ENCODE results near the gene CETN3. TPM values are rescaled to one million over a fixed set of nuclear protein-coding genes. Genes with fewer than 3 reads are reported as not detected.
"Not testable (repeated sequence)": the region's sequence is repeated elsewhere in the genome, so short reads cannot be mapped to it uniquely, and the experiment has no call there.

The CETN3 gene
- total RNA-seq, 2 donors from 2014 or later = 29.3 to 30.1 TPM

DNA sequence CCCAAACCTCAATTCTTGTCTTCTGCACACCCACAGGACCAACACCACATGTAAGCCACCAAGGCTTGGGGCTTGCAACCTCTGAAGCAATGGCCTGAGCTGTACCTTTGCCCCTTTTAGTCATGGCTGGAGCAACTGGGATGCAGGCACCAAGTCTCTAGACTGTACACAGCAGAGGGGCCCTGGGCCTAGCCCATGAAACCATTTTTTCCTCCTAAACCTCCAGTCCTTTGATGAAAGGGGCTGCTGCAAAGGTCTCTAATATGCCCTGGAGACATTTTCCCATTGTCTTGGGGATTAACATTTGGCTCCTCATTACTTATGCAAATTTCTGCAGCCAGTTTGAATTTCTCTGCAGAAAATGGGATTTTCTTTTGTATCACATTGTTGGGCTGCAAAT is 38.3 kb downstream of the CETN3 start:
- H3K9me3 Mint-ChIP-seq; H3K27ac Mint-ChIP-seq; ATAC-seq (replicated peaks in 1 of 2); H3K4me1 Mint-ChIP-seq (ENCODE audit: low read depth); DNase-seq; H3K4me3 Mint-ChIP-seq; H3K36me3 Mint-ChIP-seq (ENCODE audit: insufficient read depth in 2 of 2): not testable (repeated sequence)
- H3K27me3 Mint-ChIP-seq (ENCODE audit: low read depth) = peaks cover 29% of the 10 kb centered on the region

DNA sequence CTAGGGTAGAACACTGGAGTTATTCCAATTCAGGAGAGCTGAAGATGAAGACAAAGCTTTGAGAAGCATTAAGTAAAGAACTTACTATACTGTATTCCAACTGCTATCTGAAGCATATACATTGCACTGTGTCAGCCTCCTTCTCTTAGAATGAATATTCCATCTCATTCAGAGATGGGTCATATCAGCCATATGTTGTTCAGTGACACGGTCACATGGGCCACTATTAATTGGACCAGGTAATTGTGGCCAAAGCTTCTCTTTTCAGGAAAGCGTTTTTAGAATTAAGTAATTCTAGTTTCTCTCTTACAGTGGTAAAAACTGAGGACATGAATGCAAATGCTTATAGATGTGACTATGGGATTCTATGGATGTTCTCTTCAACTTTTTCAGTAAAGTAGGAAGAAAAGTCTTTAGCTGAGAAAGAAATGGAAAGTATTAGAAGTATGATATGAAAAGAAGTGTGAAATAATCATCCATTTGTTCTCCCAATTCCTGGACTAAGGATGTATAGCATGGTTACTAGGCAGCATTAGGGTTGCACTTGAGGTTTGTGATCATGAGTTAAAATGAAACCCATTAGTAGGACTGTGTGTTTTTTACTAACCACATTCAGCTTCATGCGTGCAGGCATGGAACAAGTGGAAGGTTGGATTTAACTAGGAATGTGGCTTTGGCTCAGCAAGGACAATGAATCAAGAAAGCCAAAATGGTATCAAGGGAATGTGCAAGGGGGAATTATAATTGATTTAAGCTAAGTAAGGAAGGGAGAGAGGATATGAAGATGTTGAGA is 40.9 kb downstream of the CETN3 start:
- Mint-ChIP-seq H3K27ac (no peak overlapping the region), H3K4me3 (no peak overlapping the region), H3K27me3 (ENCODE audit: low read depth) (peaks cover 8% of the 10 kb centered on the region), H3K4me1 (ENCODE audit: low read depth) (no peaks in the 10 kb centered on the region), H3K36me3 (ENCODE audit: insufficient read depth in 2 of 2) (peaks cover 3 to 6% of the 10 kb centered on the region in 2 donors), H3K9me3 (peaks cover 5% of the 10 kb centered on the region in 2 donors)
- ATAC-seq (replicated peaks in 1 of 2) (no peak), DNase-seq (no peak)

DNA sequence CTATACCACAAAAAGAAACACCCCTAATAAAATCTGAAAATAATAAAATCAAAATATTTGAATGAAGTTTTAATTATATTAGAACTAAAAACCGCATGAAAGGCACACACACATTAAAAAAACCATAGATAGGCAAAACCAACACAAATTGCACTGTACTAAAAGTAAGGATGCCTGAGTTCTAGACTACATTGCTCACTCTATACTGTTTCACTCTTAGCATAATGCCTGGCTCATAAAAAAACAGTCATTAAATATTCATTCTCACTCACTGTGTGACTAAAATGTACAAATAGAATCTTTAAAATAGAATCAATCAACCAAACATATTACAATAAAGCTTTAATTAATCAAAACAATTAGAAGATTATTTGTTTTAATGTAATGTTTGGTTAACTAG is 41.7 kb downstream of the CETN3 start:
- peaks cover 5% of the 10 kb centered on the region in 2 donors for H3K9me3 Mint-ChIP-seq
- ATAC-seq (replicated peaks in 1 of 2) = no peak
- H3K36me3 Mint-ChIP-seq (ENCODE audit: insufficient read depth in 2 of 2) = peaks cover 3 to 6% of the 10 kb centered on the region in 2 donors
- no peak overlapping the region for H3K4me3 Mint-ChIP-seq
- DNase-seq = no peak
- no peak overlapping the region for H3K27ac Mint-ChIP-seq
- H3K27me3 Mint-ChIP-seq (ENCODE audit: low read depth) = peaks cover 10% of the 10 kb centered on the region
- H3K4me1 Mint-ChIP-seq (ENCODE audit: low read depth) = no peaks in the 10 kb centered on the region

DNA sequence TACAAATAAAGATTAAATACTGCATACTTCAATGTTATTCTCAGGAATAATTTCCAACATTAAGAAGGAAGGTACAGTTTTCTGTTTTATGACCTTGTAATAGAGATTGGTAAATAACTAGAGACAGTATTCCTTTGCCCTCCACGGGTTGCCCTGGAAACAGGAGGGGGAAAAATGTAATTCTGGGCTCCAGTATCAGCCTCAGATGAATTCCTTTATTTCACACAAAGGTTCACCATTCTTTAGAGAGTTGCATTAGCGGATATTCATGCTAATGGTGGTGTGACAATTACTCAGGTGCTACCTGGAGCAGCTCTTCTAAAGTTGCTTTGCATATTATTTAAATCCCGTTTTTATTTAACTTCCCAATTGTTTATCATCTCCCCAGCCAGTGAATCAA is 42.6 kb downstream of the CETN3 start:
- H3K9me3 Mint-ChIP-seq = peaks cover 3 to 4% of the 10 kb centered on the region in 2 donors
- ATAC-seq (replicated peaks in 1 of 2) (no peak), DNase-seq (no peak)
- H3K4me3 Mint-ChIP-seq = no peak overlapping the region
- H3K4me1 Mint-ChIP-seq (ENCODE audit: low read depth) = no peaks in the 10 kb centered on the region
- H3K27me3 Mint-ChIP-seq (ENCODE audit: low read depth) = peaks cover 17% of the 10 kb centered on the region
- no peak overlapping the region for H3K27ac Mint-ChIP-seq
- H3K36me3 Mint-ChIP-seq (ENCODE audit: insufficient read depth in 2 of 2) = peaks cover 3 to 5% of the 10 kb centered on the region in 2 donors

DNA sequence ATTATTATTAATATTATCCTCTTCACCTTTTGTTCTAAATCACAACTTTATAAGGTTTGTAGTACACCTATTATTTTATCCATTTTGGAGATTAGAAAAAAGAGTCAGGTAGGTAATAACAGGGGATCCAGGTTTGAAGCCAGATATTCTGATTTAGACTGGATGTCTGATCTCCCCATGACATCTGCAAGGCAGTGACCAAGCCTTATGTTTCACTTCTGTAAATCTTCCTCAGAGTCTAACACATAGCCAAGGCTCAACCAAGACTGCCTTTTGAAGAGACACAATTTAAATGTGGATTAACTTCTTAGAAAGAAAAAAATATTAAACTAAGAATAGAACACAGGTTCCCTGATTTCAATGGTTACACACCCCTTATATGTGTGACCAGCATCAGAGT is 44.2 kb downstream of the CETN3 start:
- no peak overlapping the region for H3K27ac Mint-ChIP-seq
- no peaks in the 10 kb centered on the region for H3K36me3 Mint-ChIP-seq (ENCODE audit: insufficient read depth in 2 of 2)
- H3K27me3 Mint-ChIP-seq (ENCODE audit: low read depth) = peaks cover 15% of the 10 kb centered on the region
- DNase-seq (no peak), ATAC-seq (replicated peaks in 1 of 2) (no peak)
- no peak overlapping the region for H3K4me3 Mint-ChIP-seq
- H3K9me3 Mint-ChIP-seq = no peaks in the 10 kb centered on the region
- no peaks in the 10 kb centered on the region for H3K4me1 Mint-ChIP-seq (ENCODE audit: low read depth)

DNA sequence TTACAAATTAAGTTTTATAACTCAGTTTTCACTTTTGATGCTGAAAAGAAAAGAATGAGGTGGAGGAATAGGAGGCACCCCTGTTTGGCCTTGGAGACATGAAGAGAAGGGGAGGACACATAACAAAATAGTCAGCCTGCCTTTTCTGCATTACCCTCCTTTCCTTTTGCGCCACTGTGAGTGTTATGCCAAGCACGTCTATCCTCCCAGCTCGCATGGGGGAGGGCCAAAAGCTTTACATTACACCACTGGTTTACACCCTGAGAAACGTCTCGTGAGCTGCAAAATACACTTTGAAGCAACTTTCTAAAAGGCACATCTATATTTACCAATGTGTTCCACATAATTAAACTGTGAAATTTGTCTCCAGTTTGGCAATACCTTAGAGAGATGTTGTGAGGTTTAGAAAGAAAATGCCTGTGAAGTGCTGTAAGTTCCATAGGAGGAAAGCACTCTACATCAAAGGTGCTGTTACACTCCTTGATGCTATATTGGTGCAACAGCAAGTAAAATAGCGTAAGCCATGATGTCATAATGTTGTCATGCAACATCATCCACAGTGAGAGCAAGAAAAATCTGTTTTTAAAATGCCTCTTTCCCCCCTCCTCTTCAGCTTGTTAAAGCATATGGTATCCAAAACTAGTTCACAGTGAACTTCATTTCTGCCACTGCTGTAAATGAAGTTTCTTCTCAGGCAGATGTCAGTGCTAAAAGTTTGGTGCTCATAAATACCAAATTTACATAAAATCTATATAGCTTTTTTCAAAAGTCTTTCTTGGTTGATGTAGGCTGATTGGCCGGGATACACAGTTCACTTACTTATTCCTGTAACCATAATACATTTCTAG is 50.3 kb downstream of the CETN3 start:
- Mint-ChIP-seq H3K9me3 (no peaks in the 10 kb centered on the region), H3K27ac (no peak overlapping the region), H3K36me3 (ENCODE audit: insufficient read depth in 2 of 2) (no peaks in the 10 kb centered on the region), H3K4me3 (no peak overlapping the region), H3K27me3 (ENCODE audit: low read depth) (peaks cover 22% of the 10 kb centered on the region), H3K4me1 (ENCODE audit: low read depth) (no peaks in the 10 kb centered on the region)
- ATAC-seq (replicated peaks in 1 of 2) (no peak), DNase-seq (no peak)

DNA sequence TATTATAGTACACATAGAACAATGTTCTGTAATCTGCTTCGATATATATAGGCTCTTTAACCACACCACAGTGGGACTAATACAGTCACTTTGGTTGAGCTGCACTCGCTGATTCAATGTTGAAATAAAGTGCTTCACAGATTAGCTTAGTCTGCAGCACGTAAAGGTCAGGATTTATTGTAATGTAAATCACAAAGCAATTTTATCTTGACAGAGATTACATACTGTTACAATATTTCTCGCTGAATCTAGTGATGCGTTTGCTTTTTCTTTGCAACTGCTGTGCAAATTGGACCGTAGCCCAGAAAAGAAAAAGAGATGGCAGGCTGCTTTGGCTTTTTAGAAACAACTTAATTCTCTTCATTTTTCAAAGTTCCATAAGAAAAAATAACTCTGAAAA is 52.9 kb downstream of the CETN3 start:
- Mint-ChIP-seq H3K27ac (no peak overlapping the region), H3K4me3 (no peak overlapping the region), H3K9me3 (no peaks in the 10 kb centered on the region), H3K4me1 (ENCODE audit: low read depth) (no peaks in the 10 kb centered on the region), H3K36me3 (ENCODE audit: insufficient read depth in 2 of 2) (no peaks in the 10 kb centered on the region), H3K27me3 (ENCODE audit: low read depth) (peaks cover 7% of the 10 kb centered on the region)
- no peak for DNase-seq
- ATAC-seq (replicated peaks in 1 of 2) = no peak

DNA sequence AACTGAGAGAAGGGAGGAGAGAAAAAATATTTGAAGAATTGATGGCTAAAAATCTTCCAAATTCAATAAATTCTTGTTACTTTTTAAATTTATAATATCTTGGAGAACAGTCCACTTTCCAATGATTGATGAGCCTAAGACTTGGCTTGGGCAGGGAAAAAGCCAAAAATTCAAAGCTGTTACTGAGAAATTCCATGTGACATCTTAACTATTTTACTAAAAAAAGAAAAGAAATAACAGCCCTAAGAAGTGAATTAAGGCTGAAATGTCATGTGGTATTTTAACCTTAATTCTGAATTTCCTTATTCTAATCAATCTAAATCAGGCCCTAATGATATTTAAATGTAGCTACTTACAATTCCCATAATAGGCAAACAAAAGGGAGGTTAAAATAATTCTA is 53.4 kb downstream of the CETN3 start:
- peaks cover 7% of the 10 kb centered on the region for H3K27me3 Mint-ChIP-seq (ENCODE audit: low read depth)
- no peak overlapping the region for H3K27ac Mint-ChIP-seq
- no peak for ATAC-seq (replicated peaks in 1 of 2)
- no peaks in the 10 kb centered on the region for H3K9me3 Mint-ChIP-seq
- no peaks in the 10 kb centered on the region for H3K4me1 Mint-ChIP-seq (ENCODE audit: low read depth)
- H3K36me3 Mint-ChIP-seq (ENCODE audit: insufficient read depth in 2 of 2) = no peaks in the 10 kb centered on the region
- no peak overlapping the region for H3K4me3 Mint-ChIP-seq
- no peak for DNase-seq

DNA sequence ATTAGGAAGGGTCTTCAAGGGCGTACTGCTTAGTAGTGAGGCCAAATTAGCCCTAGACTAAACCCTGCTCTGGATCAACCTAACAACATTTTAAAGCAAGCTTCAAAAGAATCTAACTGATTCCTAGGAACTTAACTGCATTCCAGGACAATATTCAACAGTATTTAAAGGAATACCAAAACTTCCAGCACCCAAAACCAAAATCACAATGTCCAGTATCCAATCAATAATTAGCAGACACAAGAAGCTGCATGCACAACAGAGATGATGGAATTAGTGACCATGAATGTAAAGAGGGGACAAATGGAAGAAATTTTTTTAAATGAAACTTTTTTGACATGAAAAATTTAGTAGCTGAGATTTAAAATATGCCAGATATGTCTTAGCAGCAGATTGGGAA is 53.9 kb downstream of the CETN3 start:
- DNase-seq = no peak
- no peak for ATAC-seq (replicated peaks in 1 of 2)
- H3K27me3 Mint-ChIP-seq (ENCODE audit: low read depth) = peaks cover 7% of the 10 kb centered on the region
- H3K27ac Mint-ChIP-seq = no peak overlapping the region
- no peaks in the 10 kb centered on the region for H3K4me1 Mint-ChIP-seq (ENCODE audit: low read depth)
- H3K4me3 Mint-ChIP-seq = no peak overlapping the region
- no peaks in the 10 kb centered on the region for H3K9me3 Mint-ChIP-seq
- H3K36me3 Mint-ChIP-seq (ENCODE audit: insufficient read depth in 2 of 2) = no peaks in the 10 kb centered on the region

DNA sequence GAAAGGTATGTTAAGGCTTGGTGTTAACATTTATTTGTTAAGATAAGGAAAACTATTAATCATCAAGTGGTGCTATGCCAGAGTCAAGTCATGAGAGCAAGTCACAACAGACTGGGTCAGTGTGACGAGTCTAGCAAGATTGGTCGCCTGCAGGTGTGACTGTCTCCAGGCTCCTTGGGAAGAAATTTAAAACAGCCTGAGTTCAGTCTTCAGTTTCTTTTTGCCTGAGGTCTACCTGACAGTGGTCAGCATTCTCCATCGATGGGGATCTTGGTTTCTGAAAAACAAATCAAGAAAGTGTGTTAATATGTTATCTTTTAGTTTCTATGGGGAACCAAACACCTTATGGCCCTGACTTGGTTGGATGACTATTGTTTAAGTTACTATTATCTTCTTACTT is 56.3 kb downstream of the CETN3 start:
- Mint-ChIP-seq H3K4me1 (ENCODE audit: low read depth) (no peaks in the 10 kb centered on the region), H3K27me3 (ENCODE audit: low read depth) (no peaks in the 10 kb centered on the region), H3K36me3 (ENCODE audit: insufficient read depth in 2 of 2) (no peaks in the 10 kb centered on the region), H3K9me3 (no peaks in the 10 kb centered on the region), H3K27ac (no peak overlapping the region), H3K4me3 (no peak overlapping the region)
- no peak for DNase-seq
- ATAC-seq (replicated peaks in 1 of 2) = no peak

DNA sequence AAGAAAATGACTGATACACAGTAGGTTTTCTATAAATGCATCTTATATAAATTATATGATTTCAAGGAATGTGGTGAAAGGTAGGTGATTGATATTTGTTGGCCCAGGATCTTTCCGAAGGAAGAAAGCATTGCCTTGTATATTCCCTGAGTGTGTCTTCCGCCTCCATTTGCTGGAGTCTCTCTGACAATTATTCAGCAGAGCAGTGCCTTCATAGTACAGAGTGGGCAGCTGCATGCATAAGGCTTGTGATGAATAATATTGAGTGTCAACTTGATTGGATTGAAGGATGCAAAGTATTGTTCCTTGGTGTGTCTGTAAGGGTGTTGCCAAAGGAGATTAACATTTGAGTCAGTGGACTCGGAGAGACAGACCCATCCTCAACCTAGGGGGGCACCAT is 58.5 kb downstream of the CETN3 start:
- Mint-ChIP-seq H3K36me3 (ENCODE audit: insufficient read depth in 2 of 2) (no peaks in the 10 kb centered on the region), H3K4me3 (no peak overlapping the region), H3K9me3 (no peaks in the 10 kb centered on the region), H3K4me1 (ENCODE audit: low read depth) (no peaks in the 10 kb centered on the region), H3K27ac (no peak overlapping the region), H3K27me3 (ENCODE audit: low read depth) (no peaks in the 10 kb centered on the region)
- no peak for DNase-seq
- no peak for ATAC-seq (replicated peaks in 1 of 2)

DNA sequence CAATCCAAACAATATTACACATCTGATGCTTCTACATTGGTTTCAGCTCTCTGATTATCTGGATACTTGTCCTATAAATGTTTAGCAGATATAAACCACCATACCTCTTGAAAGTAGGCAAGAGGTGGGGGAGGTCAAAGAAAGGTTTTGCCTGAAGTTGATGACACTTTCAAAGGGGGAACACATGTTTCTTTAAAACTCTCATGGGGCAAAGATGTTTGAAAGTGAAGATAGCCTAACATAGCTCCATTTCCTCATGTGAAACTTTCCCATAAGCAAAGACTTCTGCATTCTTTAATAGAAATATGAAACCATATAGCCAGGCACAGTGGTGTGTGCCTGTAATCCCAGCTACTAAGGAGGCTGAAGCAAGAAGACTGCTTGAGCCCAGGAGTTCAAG is 62.1 kb downstream of the CETN3 start:
- Mint-ChIP-seq H3K4me3 (no peak overlapping the region), H3K36me3 (ENCODE audit: insufficient read depth in 2 of 2) (no peaks in the 10 kb centered on the region), H3K27ac (no peak overlapping the region), H3K27me3 (ENCODE audit: low read depth) (peaks cover 10% of the 10 kb centered on the region), H3K4me1 (ENCODE audit: low read depth) (no peaks in the 10 kb centered on the region), H3K9me3 (no peaks in the 10 kb centered on the region)
- no peak for DNase-seq
- no peak for ATAC-seq (replicated peaks in 1 of 2)

DNA sequence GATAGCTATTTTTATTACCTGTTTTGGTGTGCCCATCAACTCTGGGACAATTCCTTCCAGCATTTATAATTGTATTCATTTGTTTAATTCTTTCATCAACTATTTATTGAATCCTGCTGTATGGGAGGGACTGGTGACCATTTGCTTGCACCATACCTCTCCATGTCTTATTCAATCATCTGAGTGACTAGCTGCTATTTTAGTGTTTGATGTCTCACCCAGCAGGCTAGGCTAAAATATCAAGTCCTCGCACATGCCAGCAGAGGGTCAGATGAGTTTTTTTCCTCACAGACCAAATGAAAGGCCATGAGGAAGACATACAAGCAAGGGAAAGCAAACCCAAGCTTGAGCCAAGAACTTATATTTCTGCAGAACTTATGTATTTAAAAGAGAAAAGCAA is 63.9 kb downstream of the CETN3 start:
- no peak for ATAC-seq (replicated peaks in 1 of 2)
- H3K27me3 Mint-ChIP-seq (ENCODE audit: low read depth) = peaks cover 10% of the 10 kb centered on the region
- H3K4me1 Mint-ChIP-seq (ENCODE audit: low read depth) = no peaks in the 10 kb centered on the region
- H3K9me3 Mint-ChIP-seq = no peaks in the 10 kb centered on the region
- H3K27ac Mint-ChIP-seq = no peak overlapping the region
- H3K36me3 Mint-ChIP-seq (ENCODE audit: insufficient read depth in 2 of 2) = no peaks in the 10 kb centered on the region
- no peak for DNase-seq
- H3K4me3 Mint-ChIP-seq = no peak overlapping the region

Measured in activated T-cell treated with anti-CD3 and anti-CD28 coated beads, Interleukin-2, amount 50 U/mL, for 72 hours (primary cell).